Neutrophil (primary cell): ENCODE data around the gene CDC20.

Experiments used
- H3K27ac ChIP-seq: fragments of 200-600 bp; sonication (generic); 2 replicates; pipeline ENCODE4 v1.5.1; 2016; ENCODE audit warnings: mild to moderate bottlenecking, moderate library complexity
- H3K27me3 ChIP-seq: fragments of 200-600 bp; sonication (generic); 2 replicates; pipeline ENCODE4 v1.6.0; 2016; ENCODE audit warnings: mild to moderate bottlenecking
- H3K36me3 ChIP-seq: fragments of 200-600 bp; sonication (generic); 2 replicates; pipeline ENCODE4 v1.5.1; 2017
- H3K4me1 ChIP-seq, 2 experiments: fragments of 200-600 bp in 1 of 2; sonication (generic) in 1 of 2; 1 replicate in 1 of 2; 2 replicates in 1 of 2; pipeline versions ENCODE4 v1.5.1 to v1.6.1; 2013 to 2016; ENCODE audit warnings: low read depth in 1 of 2, low read length in 1 of 2, mild to moderate bottlenecking in 1 of 2, moderate library complexity in 1 of 2; ENCODE audit not compliant: control insufficient read depth in 1 of 2, insufficient read depth in 1 of 2
- H3K4me3 ChIP-seq, 2 experiments: fragments of 200-600 bp in 1 of 2; sonication (generic) in 1 of 2; 1 replicate in 1 of 2; 2 replicates in 1 of 2; pipeline ENCODE4 v1.5.1; 2013 to 2016; ENCODE audit warnings: low read depth in 1 of 2, low read length in 1 of 2, mild to moderate bottlenecking in 1 of 2, moderate library complexity in 1 of 2
- H3K9me3 ChIP-seq: fragments of 200-600 bp; sonication (generic); 2 replicates; pipeline ENCODE4 v1.5.1; 2016
- TF ChIP-seq, protein P1 (sequence below): fragments of 200-600 bp; sonication (generic); IDR thresholded peaks from 2 replicates; pipeline ENCODE4 v1.5.1; 2016; ENCODE audit warnings: antibody characterized with exemption

Gene CDC20

DNA sequence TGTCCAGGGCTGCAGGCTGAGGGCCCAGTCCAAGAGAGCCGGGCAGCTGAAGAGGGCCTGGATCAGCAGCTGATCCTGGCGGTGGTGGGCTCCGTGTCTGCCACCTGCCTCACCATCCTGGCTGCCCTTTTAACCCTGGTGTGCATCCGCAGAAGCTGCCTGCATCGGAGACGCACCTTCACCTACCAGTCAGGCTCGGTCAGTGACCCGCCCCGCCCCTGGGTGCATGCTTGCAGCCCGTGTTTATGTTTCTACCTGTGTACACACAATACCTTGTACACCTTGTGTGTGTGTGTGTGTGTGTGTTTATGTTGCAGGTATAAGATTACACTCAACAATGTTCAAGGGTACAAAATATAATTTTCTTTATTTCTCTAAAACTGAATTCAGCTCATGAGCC lies 45.0 kb upstream of the CDC20 start:
- TF ChIP-seq, protein P1, sequence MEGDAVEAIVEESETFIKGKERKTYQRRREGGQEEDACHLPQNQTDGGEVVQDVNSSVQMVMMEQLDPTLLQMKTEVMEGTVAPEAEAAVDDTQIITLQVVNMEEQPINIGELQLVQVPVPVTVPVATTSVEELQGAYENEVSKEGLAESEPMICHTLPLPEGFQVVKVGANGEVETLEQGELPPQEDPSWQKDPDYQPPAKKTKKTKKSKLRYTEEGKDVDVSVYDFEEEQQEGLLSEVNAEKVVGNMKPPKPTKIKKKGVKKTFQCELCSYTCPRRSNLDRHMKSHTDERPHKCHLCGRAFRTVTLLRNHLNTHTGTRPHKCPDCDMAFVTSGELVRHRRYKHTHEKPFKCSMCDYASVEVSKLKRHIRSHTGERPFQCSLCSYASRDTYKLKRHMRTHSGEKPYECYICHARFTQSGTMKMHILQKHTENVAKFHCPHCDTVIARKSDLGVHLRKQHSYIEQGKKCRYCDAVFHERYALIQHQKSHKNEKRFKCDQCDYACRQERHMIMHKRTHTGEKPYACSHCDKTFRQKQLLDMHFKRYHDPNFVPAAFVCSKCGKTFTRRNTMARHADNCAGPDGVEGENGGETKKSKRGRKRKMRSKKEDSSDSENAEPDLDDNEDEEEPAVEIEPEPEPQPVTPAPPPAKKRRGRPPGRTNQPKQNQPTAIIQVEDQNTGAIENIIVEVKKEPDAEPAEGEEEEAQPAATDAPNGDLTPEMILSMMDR: no peak
- Histone ChIP-seq H3K4me1 (no peaks in the 10 kb centered on the region), H3K9me3 (no peaks in the 10 kb centered on the region), H3K4me3 (no peak overlapping the region), H3K27ac (no peak overlapping the region), H3K36me3 (no peaks in the 10 kb centered on the region), H3K27me3 (no peaks in the 10 kb centered on the region)

DNA sequence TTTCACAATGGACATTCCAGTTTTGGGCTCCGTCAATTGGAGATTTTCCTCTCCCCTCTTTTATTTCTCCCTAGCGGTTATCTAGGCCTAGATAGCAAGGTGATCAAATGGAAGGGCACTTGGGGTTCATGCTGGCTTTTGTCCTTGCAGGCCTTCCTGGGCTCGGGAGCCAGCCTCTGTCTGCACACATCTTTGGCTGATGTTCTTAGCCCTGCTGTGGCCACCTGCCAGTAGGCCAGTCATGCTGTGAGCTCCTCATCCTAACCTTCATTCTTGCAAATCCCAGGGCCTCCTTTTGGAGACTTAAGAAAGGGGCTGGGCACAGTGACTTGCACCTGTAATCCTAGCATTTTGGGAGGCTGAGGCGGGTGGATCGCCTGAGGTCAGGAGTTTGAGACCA lies 44.5 kb upstream of the CDC20 start:
- no peak overlapping the region for H3K4me3 ChIP-seq
- H3K27me3 ChIP-seq: no peaks in the 10 kb centered on the region
- no peaks in the 10 kb centered on the region for H3K4me1 ChIP-seq
- TF ChIP-seq, protein P1: no peak
- H3K9me3 ChIP-seq: no peaks in the 10 kb centered on the region
- no peaks in the 10 kb centered on the region for H3K36me3 ChIP-seq
- no peak overlapping the region for H3K27ac ChIP-seq

DNA sequence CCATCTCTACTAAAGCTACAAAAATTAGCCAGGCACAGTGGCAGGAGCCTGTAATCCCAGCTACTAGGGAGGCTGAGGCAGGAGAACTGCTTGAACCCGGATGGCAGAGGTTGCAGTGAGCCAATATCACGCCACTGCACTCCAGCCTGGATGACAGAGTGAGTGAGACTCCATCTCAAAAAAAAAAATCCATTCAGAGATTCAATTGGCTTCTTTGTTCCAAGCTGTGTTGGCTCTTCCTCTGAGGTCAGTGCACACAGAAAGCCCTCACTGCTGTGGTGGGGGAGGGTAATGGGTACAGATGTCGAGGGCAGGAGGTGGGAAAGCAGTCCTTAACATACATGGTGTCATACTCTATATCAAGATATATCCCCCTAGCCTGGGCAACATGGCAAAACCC lies 43.3 kb upstream of the CDC20 start:
- H3K27me3 ChIP-seq: no peaks in the 10 kb centered on the region
- H3K9me3 ChIP-seq: no peaks in the 10 kb centered on the region
- H3K4me1 ChIP-seq: no peaks in the 10 kb centered on the region
- H3K27ac ChIP-seq: no peak overlapping the region
- H3K4me3 ChIP-seq: no peak overlapping the region
- TF ChIP-seq, protein P1: no peak
- H3K36me3 ChIP-seq: no peaks in the 10 kb centered on the region

DNA sequence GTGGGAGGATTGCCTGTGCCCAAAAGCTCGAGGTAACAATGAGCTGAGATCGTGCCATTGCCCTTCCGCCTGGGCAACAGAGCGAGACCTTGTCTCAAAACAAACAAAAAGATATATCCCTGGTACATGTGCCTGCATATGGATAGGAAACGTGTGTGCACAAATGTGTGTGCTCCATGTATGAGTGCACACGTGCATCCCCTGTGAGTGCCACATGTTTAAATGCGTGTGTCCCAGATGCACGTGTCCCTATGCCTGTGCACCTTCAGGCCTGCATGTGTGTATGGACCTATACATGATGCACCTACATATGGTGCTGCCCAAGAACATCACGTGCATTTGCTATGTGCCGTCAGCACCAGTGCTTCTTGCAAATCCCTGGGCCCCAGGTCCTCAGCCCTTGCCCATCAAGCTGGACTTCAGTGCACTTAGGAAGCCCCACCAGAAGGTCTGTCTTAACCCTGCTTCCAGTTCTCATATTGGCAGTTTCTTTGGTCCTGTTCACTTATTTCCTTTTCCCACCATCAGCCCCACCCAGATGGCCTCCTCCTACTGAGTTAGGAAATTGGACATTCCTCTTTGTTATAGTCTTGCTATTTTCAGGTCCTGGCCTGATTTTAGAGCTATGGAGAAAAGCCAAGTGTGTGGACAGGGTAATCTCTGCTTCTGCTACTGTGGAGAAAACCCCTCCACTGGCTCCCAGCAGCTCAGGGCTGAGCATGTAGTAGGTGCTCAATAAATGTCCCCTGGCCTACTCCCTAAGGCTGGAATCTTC lies 42.6 kb upstream of the CDC20 start:
- Histone ChIP-seq H3K36me3 (no peaks in the 10 kb centered on the region), H3K27me3 (no peaks in the 10 kb centered on the region), H3K4me3 (no peak overlapping the region), H3K9me3 (no peaks in the 10 kb centered on the region), H3K27ac (no peak overlapping the region), H3K4me1 (no peaks in the 10 kb centered on the region)
- TF ChIP-seq, protein P1: no peak

DNA sequence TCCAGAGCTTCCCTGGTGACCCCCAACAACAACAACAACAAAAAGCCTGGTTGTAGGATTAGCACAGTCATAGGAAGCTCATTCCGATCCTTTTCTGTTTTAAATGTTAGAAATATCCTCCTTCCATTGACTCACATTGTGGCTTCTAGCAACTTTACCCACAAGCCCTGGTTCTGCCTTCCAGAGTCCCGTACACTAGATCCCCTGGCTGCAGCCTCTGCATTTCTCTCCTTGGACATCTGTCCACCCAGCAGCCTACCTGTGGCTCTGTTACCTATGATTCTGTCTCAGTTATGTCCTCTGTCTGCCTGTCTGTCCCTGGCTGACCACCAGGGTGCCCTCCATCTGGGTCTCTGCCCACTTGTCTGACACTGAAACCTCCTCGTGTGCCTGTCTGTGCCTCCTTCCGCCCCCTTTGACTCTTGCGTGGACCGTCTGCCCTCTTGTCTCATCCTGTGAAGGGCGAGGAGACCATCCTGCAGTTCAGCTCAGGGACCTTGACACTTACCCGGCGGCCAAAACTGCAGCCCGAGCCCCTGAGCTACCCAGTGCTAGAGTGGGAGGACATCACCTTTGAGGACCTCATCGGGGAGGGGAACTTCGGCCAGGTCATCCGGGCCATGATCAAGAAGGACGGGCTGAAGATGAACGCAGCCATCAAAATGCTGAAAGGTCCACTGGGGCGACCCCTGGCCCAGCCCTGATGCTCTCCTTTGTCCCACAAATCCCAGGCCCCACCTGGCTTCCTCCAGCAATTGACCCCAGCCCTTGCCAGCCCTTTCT lies 41.9 kb upstream of the CDC20 start:
- Histone ChIP-seq H3K36me3 (no peaks in the 10 kb centered on the region), H3K4me1 (no peaks in the 10 kb centered on the region), H3K27ac (no peak overlapping the region), H3K27me3 (no peaks in the 10 kb centered on the region), H3K4me3 (no peak overlapping the region), H3K9me3 (no peaks in the 10 kb centered on the region)
- TF ChIP-seq, protein P1: no peak
